Testis (tissue), 2 donors: ENCODE measurements around the gene RIPOR2.

ENCODE experiments used
- CTCF ChIP-seq, 3 experiments: fragments of 450-650 bp in 2 of 3; fragments of 200-600 bp in 1 of 3; sonication (generic) in 1 of 3; IDR thresholded peaks; one replicate each; pipeline ENCODE4 v1.5.1; 2016 to 2019; ENCODE audit warnings: antibody characterized with exemption in 3 of 3, mild to moderate bottlenecking in 2 of 3, moderate library complexity in 1 of 3
- POLR2A ChIP-seq: fragments of 450-650 bp; IDR thresholded peaks from one replicate; pipeline ENCODE4 v1.6.1; 2017; ENCODE audit warnings: antibody characterized with exemption, mild to moderate bottlenecking, moderate library complexity

GRCh38 chr6:24825130-24825630 lies 110.6 kb downstream of the RIPOR2 start:
- TF ChIP-seq POLR2A (no peak), CTCF (IDR thresholded peaks at IDR 0.05) (no peak)
